ENCODE measurements around the gene PPP2R5B. TPM values are rescaled to one million over a fixed set of nuclear protein-coding genes. Genes with fewer than 3 reads are reported as not detected.
"Not testable (repeated sequence)": the region's sequence is repeated elsewhere in the genome, so short reads cannot be mapped to it uniquely, and the experiment has no call there.

The PPP2R5B gene
- total RNA-seq, 1 experiment from 2014 or later = 18.4 TPM

GRCh38 chr11:64976651-64977050 lies 52.2 kb downstream of the PPP2R5B start:
- DNase-seq (ENCODE audit: low spot score) = no peak

- DNase-seq (ENCODE audit: low spot score) = not testable (repeated sequence)
Observed at GRCh38 chr11:64983339-64983738, 58.9 kb downstream of the PPP2R5B start.

Other genes starting within 250 kb of the PPP2R5B start
- gene NRXN2, start 201.5 kb upstream of the PPP2R5B start, total RNA-seq (2014; rRNA removed; shearing (Covaris generic)) = 0.05 and 0.14 TPM in 2 replicates
- gene RASGRP2, start 180.5 kb upstream of the PPP2R5B start, total RNA-seq (2014; rRNA removed; shearing (Covaris generic)) = 0.07 and 2.1 TPM in 2 replicates
- 0.12 TPM in 1 of 2 replicates, not detected in the other for gene PYGM, start 164.7 kb upstream of the PPP2R5B start, total RNA-seq (2014; rRNA removed; shearing (Covaris generic))
- gene SF1, start 146.1 kb upstream of the PPP2R5B start, total RNA-seq (2014; rRNA removed; shearing (Covaris generic)) = 61.8 and 149 TPM in 2 replicates
- gene MAP4K2, start 121.5 kb upstream of the PPP2R5B start, total RNA-seq (2014; rRNA removed; shearing (Covaris generic)) = 30.8 and 40.5 TPM in 2 replicates
- 14.3 and 15.0 TPM in 2 replicates for gene MEN1, start 114.1 kb upstream of the PPP2R5B start, total RNA-seq (2014; rRNA removed; shearing (Covaris generic))
- gene CDC42BPG, start 80.0 kb upstream of the PPP2R5B start, total RNA-seq (2014; rRNA removed; shearing (Covaris generic)) = 3.7 and 4.1 TPM in 2 replicates
- gene EHD1, start 46.1 kb upstream of the PPP2R5B start, total RNA-seq (2014; rRNA removed; shearing (Covaris generic)) = 81.4 and 117 TPM in 2 replicates
- gene ATG2A, start 7.5 kb upstream of the PPP2R5B start, total RNA-seq (2014; rRNA removed; shearing (Covaris generic)) = 10.7 and 15.1 TPM in 2 replicates
- not detected in 2 replicates for gene GPHA2, start 11.2 kb downstream of the PPP2R5B start, total RNA-seq (2014; rRNA removed; shearing (Covaris generic))
- not detected in 2 replicates for gene MAJIN, start 47.4 kb downstream of the PPP2R5B start, total RNA-seq (2014; rRNA removed; shearing (Covaris generic))
- gene BATF2, start 72.3 kb downstream of the PPP2R5B start, total RNA-seq (2014; rRNA removed; shearing (Covaris generic)) = 0.50 and 0.59 TPM in 2 replicates
- 170 and 196 TPM in 2 replicates for gene ARL2, start 89.5 kb downstream of the PPP2R5B start, total RNA-seq (2014; rRNA removed; shearing (Covaris generic))
- gene SNX15, start 102.8 kb downstream of the PPP2R5B start, total RNA-seq (2014; rRNA removed; shearing (Covaris generic)) = 13.4 and 31.2 TPM in 2 replicates
- 44.0 and 52.3 TPM in 2 replicates for gene SAC3D1, start 116.5 kb downstream of the PPP2R5B start, total RNA-seq (2014; rRNA removed; shearing (Covaris generic))
- not detected in 2 replicates for gene NAALADL1, start 133.9 kb downstream of the PPP2R5B start, total RNA-seq (2014; rRNA removed; shearing (Covaris generic))
- gene CDCA5, start 159.4 kb downstream of the PPP2R5B start, total RNA-seq (2014; rRNA removed; shearing (Covaris generic)) = 40.0 and 49.5 TPM in 2 replicates
- gene ZFPL1, start 159.5 kb downstream of the PPP2R5B start, total RNA-seq (2014; rRNA removed; shearing (Covaris generic)) = 41.4 and 65.5 TPM in 2 replicates
- gene VPS51, start 171.5 kb downstream of the PPP2R5B start, total RNA-seq (2014; rRNA removed; shearing (Covaris generic)) = 51.1 and 208 TPM in 2 replicates
- 1.9 and 8.5 TPM in 2 replicates for gene TM7SF2, start 187.2 kb downstream of the PPP2R5B start, total RNA-seq (2014; rRNA removed; shearing (Covaris generic))
- gene ZNHIT2, start 193.0 kb downstream of the PPP2R5B start, total RNA-seq (2014; rRNA removed; shearing (Covaris generic)) = 10.4 and 22.3 TPM in 2 replicates
- 286 and 528 TPM in 2 replicates for gene FAU, start 197.4 kb downstream of the PPP2R5B start, total RNA-seq (2014; rRNA removed; shearing (Covaris generic))
- 52.8 and 82.4 TPM in 2 replicates for gene MRPL49, start 197.6 kb downstream of the PPP2R5B start, total RNA-seq (2014; rRNA removed; shearing (Covaris generic))
- 17.0 and 30.6 TPM in 2 replicates for gene SYVN1, start 209.8 kb downstream of the PPP2R5B start, total RNA-seq (2014; rRNA removed; shearing (Covaris generic))
- not detected in 2 replicates for gene SPDYC, start 245.5 kb downstream of the PPP2R5B start, total RNA-seq (2014; rRNA removed; shearing (Covaris generic))